Loucy (cell line): ENCODE results near the gene DNMT3B.

Experiments used
- CTCF ChIP-seq: fragments of 200-600 bp; sonication (generic); conservative IDR thresholded peaks from 2 replicates; pipeline ENCODE4 v1.5.1; 2014; ENCODE audit warnings: mild to moderate bottlenecking, antibody characterized with exemption, low read length
- EZH2phosphoT487 ChIP-seq: fragments of 200-600 bp; IDR thresholded peaks from 2 replicates; pipeline ENCODE4 v1.6.1; 2018; ENCODE audit warnings: antibody characterized with exemption, mild to moderate bottlenecking, moderate library complexity, borderline replicate concordance

DNA sequence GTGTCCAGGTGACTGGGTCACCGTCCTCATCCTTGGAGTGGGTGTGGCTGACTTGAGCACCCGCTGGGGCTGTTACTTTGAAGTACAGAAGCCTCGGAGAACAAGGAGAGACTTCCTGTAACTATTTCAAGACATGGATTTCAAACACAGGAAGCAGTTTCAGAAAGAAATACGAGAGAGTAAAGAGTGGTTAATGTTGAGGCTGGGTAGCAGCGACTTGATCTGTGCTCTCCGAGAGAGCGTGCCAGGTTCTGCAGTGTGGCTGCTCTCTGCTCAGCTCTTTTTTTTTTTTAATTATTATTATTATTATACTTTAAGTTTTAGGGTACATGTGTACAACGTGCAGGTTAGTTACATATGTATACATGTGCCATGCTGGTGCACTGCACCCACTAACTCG lies 79.0 kb downstream of the DNMT3B start:
- no peak for TF ChIP-seq CTCF
- TF ChIP-seq EZH2phosphoT487 = no peak
